Fibroblast of lung (primary cell): ENCODE data around the gene KIAA1191.

Experiments
- CTCF ChIP-seq, 2 donors: IDR thresholded peaks in 1 of 2; conservative IDR thresholded peaks in 1 of 2; 1 replicate in 1 of 2; 2 replicates in 1 of 2; pipeline ENCODE4 v1.5.1; 2011 to 2012; ENCODE audit warnings: low read length in 2 of 2, control low read depth in 1 of 2, inconsistent platforms in 1 of 2, low read depth in 1 of 2, mild to moderate bottlenecking in 1 of 2
- EZH2 ChIP-seq: IDR thresholded peaks from 2 replicates; pipeline ENCODE4 v1.5.1; 2012; ENCODE audit warnings: low read length, control low read depth, mild to moderate bottlenecking; ENCODE audit errors: missing control alignments

- TF ChIP-seq CTCF (conservative IDR thresholded peaks at IDR 0.05 in 1 of 2, IDR thresholded peaks at IDR 0.05 in 1 of 2; ENCODE audit: low read depth in 1 of 2, low read length in 2 of 2) (no peak), EZH2 (no peak)
Observed at GRCh38 chr5:176383961-176384360, 22.4 kb upstream of the KIAA1191 start.
